ENCODE measurements around the gene CHMP3.
"Not testable (repeated sequence)": the region's sequence is repeated elsewhere in the genome, so short reads cannot be mapped to it uniquely, and the experiment has no call there.

The CHMP3 gene

DNA sequence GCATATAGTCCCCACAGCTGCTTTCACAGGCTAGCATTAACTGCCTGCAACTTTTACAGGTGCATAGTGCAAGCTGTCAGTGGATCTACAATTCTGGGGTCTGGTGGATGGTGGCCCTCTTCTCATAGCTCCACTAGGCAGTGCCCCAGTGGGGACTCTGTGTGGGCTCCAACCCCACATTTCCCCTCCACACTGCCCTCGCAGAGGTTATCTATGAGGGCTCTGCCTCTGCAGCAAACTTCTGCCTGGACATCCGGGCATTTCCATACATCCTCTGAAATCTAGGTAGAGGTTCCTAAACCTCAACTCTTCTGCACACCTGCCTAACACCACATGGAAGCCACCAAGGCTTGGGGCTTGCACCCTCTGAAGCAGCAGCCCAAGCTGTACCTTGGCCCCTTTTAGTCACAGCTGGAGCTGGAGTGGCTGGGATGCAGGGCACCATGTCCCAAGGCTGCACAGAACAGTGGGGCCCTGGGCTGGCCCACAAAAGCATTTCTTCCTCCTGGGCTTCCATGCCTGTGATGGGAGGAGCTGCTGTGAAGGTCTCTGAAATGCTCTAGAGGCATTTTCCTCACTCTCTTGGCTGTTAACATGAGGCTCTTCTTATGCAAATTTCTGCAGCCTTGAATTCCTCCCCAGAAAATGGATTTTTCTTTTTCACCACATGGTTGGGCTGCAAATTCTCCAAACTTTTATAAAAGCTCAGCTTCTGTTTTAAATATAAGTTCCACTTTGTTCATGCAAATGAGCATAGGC lies 62.7 kb downstream of the CHMP3 start:
- DNase-seq = no peak

DNA sequence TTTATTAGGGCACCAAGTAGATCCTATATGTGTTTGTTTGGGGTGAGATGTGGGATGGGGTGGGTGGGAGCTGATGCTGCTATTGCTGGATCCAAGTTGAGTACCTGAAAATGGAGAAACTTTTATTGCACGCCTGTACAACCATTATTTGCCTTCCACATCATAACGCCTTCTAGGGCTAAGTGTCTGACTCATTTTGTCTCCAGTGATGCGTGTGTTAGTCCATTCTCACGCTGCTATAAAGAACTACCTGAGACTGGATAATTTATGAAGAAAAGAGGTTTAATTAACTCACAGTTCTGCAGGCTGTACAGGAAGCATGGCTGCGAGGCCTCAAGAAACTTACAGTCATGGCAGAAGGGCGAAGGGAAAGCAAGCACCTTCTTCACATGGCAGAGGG lies 63.9 kb downstream of the CHMP3 start:
- DNase-seq = no peak

DNA sequence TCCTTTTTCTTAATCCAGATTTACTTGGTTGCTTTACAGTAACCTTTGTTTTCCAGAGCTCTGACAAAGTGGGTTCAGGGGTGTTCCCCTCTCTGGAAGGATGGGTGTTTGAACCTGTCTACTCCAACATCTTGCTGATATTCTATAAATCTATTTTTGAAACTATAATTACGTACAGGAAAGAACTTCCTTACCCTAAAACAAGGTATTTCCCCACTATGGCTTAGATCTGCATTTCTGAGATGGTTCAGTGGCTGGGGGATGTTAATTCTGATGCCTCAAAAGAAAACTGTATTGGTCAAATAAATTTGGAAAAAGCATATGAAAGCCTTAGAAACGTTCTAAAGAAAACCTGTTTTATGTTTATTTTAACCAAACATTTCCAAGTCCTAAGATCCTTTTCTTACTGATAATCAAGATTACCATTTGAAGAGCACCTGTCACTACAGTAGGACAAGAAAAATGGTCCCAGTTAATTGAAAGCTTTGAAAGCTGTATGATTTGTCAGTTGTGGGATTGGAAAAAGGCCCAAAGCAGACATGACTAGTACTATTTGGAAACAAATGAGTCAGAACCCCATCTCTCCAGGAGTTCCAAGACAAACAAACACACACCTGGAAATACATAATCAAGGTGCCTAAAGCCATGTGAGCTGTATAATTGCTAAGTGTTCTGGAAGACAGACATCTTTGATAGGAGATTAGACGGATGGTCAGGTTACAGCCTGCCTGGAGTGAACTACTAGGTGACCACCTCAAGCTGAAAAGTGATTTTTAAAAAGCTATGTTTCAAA lies 64.6 kb downstream of the CHMP3 start:
- DNase-seq = no peak

DNA sequence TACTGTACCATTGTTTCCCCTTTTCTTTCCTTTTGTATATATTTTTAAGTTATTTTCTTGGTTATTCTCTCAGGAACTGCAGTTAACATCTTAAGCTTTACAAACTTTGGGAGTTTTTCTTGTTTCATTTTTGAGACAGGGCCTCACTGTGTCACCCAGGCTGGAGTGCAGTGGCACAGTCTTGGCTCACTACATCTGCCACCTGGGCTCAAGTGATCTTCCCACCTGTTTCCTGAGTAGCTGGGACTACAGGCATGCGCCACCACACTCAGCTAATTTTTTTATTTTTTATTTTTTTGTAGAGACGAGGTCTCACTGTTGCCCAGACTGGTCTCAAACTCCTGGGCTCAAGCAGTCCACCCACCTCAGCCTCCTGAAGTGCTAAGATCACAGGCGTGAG lies 66.9 kb downstream of the CHMP3 start:
- not testable (repeated sequence) for DNase-seq

DNA sequence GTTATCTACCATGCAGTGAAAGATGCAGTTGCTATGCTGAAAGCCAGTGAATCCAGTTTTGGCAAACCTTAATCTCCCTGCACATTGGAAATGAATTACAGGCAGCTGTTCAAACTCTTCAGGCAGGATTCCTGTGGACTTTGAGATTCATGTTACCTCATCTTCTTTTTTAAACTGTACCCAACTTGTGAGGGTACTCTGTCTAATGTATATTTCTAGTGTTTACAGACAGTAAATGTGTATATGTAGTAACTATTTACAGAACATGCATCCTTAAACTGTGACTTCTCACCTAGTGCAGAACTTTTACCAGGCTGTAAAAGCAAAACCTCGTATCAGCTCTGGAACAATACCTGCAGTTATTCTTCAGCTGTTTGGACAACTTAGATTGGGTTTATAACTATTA lies 71.2 kb downstream of the CHMP3 start:
- peak; percentile 53 for DNase-seq

DNA sequence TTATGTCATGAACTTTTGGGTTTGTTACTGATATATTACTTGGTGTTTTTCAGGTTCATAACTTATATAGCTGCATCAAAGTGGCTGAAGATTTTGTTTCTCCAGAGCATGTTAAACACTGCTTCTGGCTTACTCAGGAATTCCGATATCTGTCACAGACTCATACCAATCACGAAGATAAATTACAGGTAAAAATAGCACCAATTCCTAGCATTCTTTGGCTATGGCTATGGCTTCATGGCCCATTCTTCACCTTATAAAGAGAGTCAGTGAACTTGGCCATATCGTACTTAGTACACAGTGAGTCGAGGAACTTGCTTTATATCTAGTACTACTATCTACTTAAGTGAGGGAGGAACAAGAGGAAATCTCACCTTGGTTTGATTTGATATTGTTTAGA lies 72.2 kb downstream of the CHMP3 start:
- DNase-seq = no peak

DNA sequence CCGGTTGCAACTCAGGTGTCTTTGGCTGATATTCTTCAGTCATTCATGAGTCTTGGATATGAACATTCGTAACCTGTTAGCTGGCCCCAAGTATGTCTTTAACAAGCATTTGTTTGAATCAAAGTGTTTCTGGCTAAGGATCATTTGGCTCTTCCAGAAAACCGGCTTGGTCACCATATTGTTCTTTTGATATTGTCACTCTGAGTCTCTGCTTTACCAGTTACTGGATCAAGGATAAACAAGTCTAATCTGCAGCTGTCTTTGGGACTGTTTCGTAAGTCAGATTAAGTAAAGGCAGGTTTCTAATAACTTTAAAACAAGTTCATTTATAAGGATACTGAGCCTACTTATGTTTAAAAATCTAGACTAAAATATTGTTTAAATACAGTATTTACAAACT lies 73.0 kb downstream of the CHMP3 start:
- no peak for DNase-seq

DNA sequence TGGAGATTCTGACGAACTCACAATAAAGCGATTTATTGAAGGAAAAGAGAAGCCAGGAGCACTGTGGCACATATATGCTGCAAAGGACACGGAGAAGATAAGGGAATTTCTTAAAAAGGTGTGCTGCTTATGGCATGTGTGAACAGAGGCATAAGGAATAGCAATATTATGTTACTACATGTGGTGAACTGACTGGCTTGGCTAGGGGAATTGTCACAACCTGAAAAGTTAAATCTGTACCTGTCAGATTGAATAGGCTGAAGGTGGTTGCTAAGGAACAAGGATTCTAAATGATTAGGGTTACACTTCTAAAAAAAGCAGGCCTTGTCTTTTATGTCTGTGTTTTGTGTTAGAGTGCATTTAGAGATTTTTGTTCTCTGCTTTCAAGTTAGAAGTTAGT lies 73.7 kb downstream of the CHMP3 start:
- no peak for DNase-seq

DNA sequence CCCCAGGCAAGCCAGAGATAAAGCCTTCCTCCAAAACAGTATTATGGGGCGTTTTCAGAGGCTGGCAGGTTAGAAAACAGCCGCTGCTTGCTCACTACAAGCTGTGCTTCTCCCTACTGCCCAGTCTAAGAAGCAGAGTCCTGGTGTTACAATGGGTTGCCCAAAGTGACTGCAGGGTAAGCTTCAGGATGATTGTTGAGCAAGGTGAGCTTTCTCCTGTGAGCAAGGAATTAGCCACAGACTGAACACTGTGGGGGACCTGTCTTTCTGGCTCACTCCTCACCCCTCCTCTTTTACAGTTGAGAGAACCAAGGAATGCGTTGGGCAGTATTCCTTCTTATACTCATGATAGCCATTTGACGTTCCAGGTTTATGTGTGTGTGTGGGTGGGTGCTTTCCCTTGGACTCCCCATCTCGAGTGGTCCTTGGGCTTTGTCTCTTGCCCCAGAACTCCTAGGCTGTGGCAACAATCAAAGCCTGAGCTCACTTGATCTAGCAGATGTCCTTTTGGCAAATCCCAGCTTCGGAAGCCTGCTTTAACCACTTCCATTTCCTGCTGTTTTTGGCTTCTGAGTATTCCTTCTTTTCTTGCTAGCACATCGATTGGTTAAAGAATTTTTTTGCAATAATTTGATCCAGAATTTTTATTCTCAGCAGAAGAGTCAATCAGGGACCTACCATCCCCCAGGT lies 74.5 kb downstream of the CHMP3 start:
- DNase-seq = no peak

DNA sequence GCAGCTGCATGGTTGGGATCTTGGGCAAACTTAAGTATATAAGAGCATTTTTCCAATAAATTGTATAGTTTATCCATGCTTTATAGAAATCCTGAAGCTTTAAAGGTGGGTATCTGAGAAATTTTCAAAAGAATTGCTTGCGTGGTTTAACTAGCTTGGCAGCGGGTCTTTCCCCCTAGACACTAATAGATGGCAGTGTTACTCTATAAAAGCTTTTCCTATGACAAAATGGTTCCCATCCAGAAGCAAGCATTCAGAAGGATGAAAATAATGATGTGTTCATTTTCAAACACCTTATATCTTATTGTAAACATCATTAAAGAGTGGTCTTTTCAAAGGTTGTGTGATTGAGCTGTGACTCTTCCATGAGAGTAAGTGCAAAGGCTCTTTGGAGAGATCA lies 76.2 kb downstream of the CHMP3 start:
- no peak for DNase-seq

DNA sequence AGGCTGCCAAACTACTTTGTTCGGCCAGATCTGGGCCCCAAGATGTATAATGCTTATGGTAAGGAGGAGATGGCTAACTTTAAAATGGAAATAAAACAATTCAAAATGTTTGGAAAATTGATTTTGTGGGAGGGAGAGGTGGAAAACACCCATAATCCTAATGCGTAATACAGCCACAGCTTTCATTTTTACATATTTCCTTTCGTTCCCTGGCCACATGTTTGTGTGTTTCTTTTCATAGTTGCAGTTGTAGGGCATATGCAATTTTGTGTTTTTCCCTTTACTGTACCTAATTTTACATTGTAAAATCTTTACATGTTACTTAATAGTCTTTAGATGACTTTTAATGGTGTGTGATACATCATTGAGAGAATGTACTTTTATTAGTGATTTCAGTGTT lies 77.4 kb downstream of the CHMP3 start:
- DNase-seq = no peak

DNA sequence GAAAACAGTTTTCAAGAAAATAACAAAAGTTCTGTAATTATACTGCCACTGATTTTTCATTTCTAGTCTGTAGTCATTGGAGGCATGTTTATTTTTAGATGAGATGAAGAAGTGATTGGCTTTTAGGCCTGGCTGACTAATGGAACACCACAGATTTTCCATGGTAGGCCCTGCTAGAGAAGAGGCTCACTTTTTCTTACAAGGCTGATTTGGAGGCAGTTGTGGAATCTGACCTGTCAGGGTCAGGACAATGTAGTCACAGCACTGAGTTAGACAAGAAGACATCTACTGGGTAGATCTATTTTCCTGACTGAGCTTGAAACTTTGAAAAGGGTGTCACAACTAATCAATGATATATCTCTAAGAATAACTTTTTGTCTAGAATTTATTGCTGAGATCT lies 78.1 kb downstream of the CHMP3 start:
- DNase-seq = no peak

DNA sequence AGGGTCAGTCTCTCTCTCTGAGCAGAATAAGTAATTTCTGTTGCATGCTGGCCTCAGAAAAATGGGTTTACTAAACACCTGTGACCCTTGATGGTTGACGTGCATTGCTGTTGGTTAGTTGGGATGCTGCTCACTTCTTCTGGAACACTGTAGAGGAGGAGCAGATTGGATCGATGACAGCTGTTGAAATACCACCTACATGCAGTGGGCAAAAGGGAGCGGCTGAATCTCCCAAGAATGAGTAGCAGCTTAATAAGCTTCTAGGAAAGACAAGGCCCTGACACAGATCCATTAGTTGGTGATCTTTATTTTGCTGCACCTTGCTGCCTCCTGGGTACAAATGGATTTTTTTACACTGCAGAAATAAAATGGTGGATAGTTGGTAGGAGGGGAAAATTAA lies 78.9 kb downstream of the CHMP3 start:
- DNase-seq = no peak

DNA sequence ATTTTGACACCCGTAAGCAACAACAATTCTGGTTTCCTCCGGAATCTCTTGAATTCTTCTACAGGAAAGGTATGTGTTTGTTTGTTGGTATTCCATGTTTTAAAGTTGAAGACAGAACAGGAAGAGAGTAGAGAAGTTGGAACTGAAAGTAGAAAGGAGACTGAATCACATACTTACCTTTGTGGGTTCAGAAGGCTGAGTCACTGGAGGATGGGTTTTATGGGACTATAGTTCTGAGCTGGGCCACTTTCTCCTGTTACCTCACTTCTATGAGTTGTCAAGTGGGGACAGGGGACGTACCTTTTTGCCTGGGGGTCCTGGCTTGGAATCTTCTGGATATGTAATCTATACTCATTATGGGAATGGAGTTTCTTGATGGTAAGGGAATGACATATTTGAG lies 81.2 kb downstream of the CHMP3 start:
- no peak for DNase-seq

DNA sequence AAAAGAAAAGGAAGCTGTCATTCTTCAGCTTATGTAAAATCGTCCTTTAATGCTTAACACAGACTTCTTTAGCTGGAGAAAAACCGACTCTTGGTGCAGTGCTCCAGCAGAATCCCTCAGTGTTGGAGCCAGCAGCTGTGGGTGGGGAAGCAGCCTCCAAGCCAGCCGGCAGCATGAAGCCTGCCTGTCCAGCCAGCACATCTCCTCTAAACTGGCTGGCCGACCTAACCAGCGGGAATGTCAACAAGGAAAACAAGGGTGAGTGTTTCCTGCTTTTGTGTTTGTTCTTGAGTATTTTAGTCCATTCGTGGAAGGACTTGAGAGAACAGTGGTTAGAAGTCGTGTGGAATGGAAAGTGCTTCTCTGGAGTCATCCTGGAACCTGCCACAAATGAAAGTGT lies 83.1 kb downstream of the CHMP3 start:
- no peak for DNase-seq

DNA sequence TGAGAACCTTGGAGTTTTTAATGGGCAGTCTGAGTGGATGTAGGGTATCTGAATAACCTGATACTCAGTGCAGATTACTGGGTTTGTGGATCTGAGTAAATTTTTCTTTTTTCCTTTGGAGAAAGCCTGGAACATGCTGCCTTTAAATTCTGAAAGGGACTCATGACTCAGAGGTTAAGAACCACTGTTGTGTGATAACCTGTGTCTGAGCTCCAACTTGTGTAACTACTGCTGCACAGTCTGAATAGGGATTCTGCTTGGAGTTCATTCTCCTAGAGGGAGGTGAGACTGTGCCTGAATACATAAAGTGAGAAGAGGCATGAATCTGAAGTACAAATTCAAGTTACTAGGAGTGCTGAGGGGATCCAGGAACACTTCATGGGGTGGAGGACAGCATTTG lies 85.9 kb downstream of the CHMP3 start:
- DNase-seq = no peak

DNA sequence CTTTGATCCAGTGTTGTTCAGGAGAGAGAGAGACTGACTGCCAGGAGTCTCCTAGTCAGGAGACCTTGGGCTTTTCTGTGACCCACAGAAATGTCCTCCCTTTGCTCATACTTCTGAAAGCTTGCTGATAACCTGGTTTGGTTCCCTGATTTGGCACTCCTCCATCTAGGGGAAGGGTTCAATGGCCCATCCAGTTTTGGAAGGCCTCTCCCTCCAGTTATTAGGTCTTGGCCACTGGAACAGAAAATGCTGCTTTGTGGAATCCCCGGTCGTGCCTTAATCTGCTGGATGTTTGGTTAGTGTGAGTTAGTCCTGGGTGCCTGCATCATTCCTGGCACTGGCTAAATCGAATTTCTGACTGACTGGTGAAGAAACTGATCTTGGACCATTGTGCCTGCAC lies 86.3 kb downstream of the CHMP3 start:
- no peak for DNase-seq

DNA sequence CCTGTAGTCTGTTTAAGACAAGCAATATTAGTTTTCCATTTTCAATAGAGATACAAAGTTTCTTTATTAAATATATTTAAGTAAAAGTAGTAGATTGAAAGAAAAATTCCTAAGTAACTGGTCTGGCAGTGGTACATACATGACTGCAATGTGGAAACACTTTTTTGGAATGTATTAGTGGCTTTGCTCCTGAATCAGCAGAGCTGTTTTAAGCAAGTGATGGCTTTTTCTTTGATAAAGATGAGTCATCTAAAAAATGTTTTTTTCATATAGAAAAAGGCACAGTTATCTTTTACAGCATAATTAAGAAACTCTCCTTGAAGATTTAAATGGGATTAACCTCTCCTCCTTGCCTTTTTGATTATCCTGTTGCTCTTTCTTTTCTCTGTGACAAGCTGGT lies 87.2 kb downstream of the CHMP3 start:
- no peak for DNase-seq

DNA sequence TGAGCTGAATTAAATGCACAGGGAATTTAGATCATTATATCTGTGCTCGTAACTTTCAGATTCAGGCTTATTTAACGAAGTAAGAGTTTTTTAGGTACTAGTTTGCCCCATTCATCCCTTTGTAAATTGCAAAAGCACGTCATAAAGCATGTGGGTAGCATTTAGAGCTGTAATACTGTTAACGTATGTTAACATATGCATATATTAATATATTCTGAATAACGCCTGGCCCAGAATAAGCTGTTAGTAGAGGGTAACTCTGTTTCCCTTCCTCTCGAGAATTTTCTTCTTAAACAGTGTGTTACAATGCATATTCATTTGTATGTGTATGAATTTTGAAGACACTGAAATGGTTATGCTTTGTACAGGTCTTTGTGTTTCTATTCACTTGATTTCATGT lies 91.6 kb downstream of the CHMP3 start:
- DNase-seq = no peak

DNA sequence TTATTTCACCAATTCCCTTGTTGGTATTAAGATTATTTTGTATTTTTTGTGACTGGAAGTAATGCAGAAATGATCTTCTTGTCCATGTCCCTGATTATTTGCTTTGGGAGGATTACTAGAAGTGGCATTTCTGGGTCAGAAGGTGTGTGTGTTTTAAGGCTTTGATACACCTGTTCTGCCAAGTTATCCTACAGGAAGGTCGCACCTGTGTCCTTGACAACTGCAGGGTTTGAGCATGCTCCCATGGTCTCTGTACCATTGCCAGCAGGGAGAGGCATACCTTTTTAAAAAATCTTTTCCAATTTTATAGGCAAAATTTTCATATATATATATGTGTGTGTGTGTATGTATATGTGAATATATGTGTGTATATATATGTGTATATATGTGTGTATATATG lies 92.4 kb downstream of the CHMP3 start:
- DNase-seq = no peak

DNA sequence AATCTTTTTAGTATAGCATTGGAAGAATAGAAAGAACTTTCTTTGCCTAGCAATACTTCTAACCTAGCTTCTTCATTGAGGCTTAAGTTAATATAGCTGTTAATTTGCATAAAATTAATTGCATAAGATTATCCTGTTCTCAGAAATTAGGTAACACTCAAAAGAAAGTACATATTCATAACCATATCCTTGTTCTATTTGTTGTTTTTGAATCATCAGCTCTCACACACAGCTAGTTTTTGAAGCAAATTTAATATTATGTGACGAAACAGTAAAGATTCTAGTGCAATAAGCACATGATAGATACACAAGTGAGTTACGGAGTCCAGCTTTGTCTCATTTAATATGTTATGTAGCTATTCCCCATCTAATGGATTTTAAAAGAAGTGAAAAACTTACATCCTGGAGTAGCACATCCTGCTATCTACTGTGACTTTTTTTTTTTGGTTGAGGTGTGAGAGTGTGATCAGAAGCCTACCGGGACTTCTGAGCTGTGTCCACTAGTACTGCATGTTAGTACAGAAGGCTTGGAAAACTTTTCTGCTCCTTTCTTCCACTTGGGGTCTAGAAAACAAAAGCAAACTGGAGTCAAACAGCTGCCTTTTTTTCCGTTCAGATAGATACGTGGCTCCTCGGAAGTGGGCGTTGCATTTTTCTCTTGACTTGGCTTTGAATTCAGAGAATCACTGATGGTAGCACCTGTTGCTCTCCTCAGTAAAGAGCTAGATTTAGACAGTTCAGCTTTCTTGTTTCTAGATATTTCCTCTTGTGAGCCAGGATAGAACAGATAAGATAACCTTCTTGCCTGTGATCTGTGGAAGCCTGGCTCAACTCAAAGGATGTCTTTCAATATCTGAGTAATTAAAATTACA lies 94.8 kb downstream of the CHMP3 start:
- no peak for DNase-seq

DNA sequence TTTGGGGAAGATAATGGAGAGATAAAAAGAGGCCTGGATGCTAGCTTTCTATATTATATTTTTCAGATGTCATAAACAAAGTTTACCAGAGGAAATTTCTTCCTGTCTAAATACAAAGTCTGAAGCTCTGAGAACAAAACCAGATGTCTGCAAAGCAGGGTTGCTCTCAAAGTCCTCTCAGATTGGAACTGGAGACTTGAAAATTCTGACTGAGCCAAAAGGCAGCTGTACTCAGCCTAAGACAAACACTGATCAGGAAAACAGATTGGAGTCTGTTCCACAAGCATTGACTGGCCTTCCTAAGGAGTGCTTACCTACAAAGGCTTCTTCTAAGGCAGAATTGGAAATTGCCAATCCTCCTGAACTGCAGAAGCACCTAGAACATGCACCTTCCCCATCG lies 96.9 kb downstream of the CHMP3 start:
- no peak for DNase-seq

DNA sequence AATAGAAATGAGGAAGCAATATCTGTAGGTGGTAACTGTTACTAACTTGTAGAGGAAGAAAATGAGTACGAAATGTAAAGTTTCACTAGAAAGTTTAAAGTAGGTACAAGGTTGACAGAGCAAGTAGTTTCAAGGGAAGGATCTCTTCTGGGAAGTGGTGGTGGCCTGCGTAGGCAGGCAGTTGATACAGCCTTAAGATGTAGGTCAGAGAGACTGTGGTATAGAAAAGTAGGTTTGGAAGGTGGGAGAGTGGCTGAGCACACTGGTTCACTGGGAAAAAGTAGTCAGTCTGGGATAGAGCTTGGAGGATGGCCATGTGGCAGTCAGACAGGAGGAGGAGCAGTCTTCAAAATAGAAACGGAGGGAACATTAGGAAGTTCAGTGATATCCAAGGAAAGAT lies 98.6 kb downstream of the CHMP3 start:
- no peak for DNase-seq

All from NCI-H1092 treated with DMSO at 0.1 percent for 48 hours (cell line).